HG03378 (cell line): ENCODE measurements around the gene PACSIN1.

Experiments used
- ATAC-seq: cut with Tn5 transposase; IDR thresholded peaks from one replicate; pipeline ENCODE4 v1.9.1; 2021; ENCODE audit warnings: mild to moderate bottlenecking, moderate library complexity; ENCODE audit not compliant: unreplicated experiment

The PACSIN1 gene

GRCh38 chr6:34514112-34514511 lies 48.2 kb downstream of the PACSIN1 start:
- no peak for ATAC-seq

GRCh38 chr6:34514593-34515472 lies 49.0 kb downstream of the PACSIN1 start:
- ATAC-seq = no peak

GRCh38 chr6:34515473-34516387 lies 49.9 kb downstream of the PACSIN1 start:
- ATAC-seq = no peak

- ATAC-seq = no peak
Measured at GRCh38 chr6:34516391-34517324, 50.8 kb downstream of the PACSIN1 start.

- ATAC-seq = no peak
Measured at GRCh38 chr6:34517461-34517881, 51.6 kb downstream of the PACSIN1 start.

GRCh38 chr6:34517966-34518365 lies 52.1 kb downstream of the PACSIN1 start:
- no peak for ATAC-seq

- no peak for ATAC-seq
Measured at GRCh38 chr6:34518669-34519365, 52.9 kb downstream of the PACSIN1 start.

- no peak for ATAC-seq
Measured at GRCh38 chr6:34519971-34520644, 54.2 kb downstream of the PACSIN1 start.

GRCh38 chr6:34520645-34521462 lies 55.0 kb downstream of the PACSIN1 start:
- no peak for ATAC-seq

- ATAC-seq = no peak
Measured at GRCh38 chr6:34521463-34522285, 55.8 kb downstream of the PACSIN1 start.

GRCh38 chr6:34522761-34523160 lies 56.9 kb downstream of the PACSIN1 start:
- no peak for ATAC-seq

- ATAC-seq = no peak
Measured at GRCh38 chr6:34523441-34524206, 57.7 kb downstream of the PACSIN1 start.

- no peak for ATAC-seq
Measured at GRCh38 chr6:34524499-34524898, 58.6 kb downstream of the PACSIN1 start.

- no peak for ATAC-seq
Measured at GRCh38 chr6:34524971-34525370, 59.1 kb downstream of the PACSIN1 start.

GRCh38 chr6:34525431-34526175 lies 59.7 kb downstream of the PACSIN1 start:
- ATAC-seq = no peak

- no peak for ATAC-seq
Measured at GRCh38 chr6:34526241-34526972, 60.5 kb downstream of the PACSIN1 start.
